ENCODE results near the gene DRAXIN.

The DRAXIN gene

DNA sequence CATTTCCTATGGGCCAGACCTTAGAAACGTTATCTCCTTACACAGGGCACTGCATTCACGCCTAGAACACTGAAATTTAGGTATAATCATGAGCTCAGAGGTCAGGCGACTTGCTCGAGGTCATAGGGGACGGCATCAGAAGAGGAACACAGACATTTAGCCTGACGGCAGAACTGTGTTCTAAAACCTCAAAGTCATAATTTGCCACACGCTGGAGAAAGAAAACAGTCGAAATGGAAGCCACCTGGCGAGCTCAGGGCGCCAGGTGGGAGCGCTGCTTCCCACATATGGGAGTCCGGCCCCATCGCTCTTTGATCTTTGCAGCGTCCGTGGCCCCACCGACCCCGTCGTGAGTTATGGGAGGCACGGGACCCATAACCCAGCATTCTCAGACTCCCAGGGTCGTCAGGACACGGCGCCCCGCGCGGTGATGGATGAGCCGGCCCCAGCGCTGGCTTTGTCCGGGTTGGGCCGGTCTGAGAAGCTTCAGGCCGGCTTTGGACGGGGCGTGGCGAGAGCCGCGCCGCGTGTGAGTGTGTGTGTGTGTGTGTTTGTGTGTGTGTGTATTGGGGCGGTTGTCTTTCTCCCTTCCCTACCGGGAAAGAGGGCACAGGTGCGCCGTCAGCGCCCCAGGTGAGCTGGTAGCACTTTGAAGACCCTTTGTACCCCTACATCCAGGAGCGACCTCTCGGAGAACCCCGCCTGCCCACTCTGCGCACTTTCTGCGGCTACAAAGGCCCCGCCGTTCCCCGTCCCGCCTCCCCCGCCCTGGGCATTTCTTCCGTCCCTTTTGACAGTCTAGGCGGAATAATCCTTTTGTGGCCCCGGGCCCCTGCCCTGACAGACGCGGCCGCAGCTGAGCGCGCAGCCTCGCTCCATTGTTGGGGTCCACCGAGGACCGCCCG lies 861 bp upstream of the DRAXIN start:
- no peak for DNase-seq

DNA sequence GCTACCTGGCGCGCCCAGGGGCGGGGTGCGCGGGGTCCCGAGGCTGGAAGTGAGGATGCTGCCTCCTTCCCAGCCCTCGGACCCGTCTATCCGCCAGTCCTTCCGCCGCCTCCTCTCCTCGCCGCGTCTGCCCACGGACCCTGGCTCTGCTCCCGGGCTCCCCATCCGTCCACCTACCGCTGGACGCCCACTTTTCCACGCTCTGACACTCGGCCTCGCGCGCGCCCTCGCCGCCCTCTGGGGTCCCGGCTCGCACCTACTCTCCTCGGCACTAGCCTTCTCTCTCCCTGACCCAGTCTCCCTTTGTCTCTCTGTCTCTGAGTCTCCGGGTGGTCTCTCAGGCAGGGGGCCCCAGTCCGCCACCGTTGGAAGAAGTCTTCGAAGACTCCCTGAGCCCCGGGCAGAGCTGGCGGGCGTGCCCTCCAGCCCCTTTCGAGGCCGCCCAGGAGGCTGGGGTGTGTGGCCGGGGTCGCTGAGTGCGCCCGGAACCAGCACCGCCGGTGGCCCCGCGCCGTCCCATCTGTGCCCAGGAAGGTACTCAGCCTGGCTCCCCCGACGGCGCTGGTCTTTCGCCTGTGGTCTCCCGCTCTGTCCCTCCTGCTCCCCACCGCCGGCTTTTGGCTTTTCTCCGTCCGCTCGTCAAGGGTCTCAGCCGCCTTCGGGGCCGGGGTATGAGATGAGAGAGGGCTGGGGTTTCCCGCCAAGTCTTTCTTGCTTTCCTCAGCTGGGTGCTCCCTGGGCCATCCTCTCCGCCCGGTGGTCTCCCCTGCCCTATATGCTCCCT lies 610 bp downstream of the DRAXIN start:
- no peak for DNase-seq

DNA sequence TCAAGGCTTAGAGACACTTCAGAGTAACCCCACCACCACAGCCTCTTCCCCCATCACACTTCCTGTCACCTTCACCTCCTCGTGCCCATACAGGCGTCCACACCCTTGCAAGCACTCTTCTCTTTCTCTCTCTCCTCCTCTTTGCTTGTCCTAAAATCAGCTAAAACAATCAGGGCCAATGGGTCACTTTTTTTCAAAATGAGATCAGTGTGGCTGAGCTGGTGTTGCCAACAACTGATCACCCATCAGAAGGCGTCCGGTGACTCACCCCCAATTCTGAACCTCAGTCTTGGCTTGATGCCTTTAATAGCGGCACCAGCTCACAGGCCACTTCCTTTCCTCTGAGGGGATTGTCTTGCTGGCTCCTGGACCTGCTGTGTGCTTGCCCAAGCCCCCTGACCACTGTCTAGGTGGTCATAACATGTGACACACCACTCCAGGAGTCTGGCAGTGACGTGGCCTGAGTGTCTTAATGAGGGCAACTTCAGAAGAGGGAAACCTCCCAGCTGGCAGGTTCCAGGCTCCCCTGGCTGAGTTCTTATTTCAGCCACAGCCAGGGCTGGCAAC lies 1.6 kb downstream of the DRAXIN start:
- DNase-seq = peak; percentile 72

DNA sequence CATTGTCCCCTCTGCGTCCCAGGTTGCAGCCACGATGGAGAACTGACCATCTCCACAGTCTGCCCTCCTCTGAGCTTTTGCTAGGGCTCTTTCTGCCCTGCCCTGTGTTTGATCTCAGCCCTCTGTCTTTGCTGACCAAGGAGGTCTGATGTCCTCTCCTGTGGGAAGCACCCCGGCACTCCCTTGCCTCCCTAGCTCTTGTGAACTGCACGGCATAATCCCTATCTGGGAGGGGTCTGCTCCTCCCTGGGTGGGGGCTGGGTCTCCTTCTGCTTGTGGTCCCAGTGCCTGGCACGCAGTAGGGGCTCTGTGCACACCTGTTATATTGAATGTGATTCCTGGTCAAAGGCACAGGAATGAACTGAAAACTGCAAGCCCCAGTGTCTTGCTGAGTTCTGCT lies 2.4 kb downstream of the DRAXIN start:
- DNase-seq = no peak

DNA sequence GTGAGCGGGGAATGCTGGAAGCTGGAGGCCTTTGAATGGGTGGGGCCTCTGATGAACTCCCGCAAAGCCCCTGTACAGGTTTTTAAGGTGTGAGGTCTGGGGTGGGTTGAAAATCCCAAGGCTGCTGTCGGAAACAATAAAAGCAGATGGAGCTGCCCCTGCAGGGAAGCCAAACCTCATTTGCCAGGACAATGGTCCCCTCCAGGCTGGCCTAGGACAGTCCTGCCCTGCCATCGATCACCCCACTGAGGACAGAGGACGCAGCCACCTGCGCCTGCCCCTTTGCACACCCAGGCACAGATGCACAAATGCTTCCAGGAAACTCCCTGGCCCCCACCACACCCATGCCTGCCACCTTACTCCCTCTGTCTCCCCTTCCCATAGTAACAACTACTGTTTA lies 4.4 kb downstream of the DRAXIN start:
- no peak for DNase-seq

DNA sequence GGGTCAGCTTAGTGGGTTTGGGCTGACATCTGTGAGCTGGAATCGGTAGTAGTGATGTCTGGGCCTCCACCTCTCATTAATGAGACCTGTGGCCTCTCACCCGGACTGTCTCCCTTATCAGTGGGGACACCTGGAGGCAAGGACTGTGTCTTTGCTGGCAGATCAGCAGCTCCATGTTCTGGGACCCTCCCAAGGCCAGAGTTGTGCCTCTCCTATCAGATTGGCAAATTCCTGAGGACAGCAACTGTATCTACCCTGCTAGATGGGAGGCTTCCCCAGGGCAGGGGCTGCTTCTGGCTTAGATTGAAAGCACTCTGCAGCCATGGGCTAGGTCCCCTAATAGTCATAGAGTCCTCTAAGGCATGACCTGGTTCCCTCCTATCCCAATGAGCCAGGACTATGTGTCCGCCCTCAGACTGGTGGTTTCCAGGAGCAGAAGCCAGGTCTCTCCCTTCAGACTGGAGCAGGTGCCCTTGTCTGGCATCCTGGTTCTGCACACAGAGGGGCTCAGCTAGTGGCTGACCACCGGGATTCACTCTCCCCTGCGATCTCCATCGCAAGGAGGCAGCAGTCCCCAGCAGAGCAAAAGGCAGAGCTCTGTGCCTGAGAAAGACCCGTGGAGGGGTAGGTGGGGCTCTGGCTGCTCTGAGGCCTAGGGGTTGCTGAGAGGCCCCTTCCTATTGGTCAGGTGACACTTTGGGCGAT lies 5.8 kb downstream of the DRAXIN start:
- DNase-seq = no peak

DNA sequence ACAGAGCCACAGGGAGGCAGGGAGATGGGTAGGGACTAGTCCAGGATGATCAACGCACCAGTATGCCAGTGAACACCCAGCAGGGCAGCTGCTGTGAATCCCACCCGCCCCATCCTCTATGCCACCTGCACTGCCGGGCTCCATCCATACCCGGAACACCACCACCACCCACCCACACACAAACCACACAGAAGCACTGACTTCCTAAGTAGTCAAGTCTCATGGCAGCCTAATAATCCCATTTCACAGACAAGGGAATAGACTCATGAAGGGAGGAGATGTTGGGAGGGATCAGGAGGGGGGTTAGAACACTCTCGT lies 6.3 kb downstream of the DRAXIN start:
- no peak for DNase-seq

DNA sequence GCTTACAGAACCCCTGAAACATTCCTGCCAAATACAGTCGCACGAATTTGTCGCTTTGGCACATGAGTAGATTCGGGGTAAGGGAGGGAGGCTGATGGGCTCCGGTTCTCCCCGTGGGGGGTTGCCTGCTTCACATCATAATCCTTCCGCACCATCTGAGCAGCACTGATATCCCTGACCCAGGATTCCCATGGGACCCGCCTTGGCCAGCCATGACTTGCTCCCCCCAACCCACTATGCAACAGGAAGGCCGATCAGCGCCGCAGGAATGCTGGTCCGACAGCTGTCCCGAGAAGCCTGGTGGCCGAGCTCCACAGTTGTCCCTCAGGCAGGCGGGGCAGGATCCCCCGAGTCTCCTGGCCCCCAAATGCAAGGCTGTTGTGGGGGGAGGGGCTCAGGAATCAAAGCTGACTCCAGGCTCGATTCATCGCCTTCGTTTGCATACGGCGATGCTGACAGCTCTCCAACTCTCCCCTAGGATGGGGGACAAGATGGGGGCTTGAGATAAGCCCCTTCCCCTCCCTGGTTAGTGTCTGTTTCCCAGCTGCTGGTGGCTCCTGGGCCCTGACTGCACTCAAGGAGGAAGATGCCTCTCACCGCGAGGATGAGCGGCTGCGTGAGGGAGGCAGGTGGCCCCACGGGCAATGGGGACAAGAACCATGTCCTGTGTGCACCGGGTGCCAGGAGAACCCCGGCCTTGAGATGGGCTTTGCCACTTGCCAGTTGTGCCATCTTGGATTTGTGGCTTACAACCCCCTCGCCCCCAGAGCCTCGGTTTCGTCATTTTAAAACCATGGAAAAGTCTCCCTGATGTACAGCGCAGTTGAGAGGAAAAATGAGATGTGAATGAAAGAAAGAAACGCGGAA lies 9.3 kb downstream of the DRAXIN start:
- no peak for DNase-seq

DNA sequence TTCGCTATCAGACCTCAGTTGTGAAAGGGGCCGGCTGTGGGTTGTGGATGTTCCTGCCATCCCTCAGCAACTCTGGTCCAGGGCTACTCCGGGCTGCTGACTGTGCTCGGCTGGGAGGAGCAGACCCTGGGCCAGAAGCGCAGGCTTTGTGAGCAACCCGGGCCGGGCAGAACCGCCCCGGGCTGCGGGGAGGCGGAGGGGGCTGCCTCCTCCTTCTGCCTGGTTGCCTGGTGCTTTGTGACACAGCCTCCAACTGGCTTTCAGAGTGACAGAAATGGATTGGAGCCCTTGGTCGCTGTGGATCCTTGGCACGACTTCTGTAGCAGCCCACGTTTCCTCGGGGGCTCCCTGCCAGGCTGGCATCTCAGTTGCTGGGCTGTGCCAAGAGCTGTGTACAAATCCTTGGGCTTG lies 10.0 kb downstream of the DRAXIN start:
- DNase-seq = no peak

DNA sequence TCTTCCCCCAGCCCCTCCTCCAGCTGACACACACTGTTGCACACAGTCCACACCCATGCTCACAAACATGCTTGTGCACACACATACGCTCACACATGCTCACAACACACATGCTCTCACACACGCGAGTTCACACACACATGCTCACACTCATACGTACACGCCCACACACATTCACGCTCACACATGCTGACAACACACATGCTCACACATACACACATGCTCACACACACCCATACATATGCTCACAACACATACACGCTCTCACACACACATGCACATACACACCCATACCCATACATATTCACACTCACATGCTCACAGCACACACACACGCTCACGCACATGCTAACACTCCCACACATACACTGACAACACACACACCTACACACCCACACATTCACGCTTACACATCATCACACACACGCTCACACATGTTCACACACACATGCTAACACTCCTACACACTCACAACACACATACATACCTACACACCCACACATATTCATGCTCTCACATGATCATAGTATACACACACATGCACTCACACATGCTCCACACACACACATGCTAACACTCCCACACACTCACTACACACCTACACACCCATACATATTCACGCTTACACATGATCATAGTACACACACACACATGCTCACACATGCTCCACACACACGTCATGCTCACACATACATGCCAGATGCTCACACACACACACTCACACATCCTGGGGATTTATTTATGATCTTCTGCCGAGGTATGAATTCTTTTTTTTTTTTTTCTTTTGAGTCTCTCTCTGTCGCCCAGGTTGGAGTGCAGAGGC lies 10.7 kb downstream of the DRAXIN start:
- DNase-seq = no peak

DNA sequence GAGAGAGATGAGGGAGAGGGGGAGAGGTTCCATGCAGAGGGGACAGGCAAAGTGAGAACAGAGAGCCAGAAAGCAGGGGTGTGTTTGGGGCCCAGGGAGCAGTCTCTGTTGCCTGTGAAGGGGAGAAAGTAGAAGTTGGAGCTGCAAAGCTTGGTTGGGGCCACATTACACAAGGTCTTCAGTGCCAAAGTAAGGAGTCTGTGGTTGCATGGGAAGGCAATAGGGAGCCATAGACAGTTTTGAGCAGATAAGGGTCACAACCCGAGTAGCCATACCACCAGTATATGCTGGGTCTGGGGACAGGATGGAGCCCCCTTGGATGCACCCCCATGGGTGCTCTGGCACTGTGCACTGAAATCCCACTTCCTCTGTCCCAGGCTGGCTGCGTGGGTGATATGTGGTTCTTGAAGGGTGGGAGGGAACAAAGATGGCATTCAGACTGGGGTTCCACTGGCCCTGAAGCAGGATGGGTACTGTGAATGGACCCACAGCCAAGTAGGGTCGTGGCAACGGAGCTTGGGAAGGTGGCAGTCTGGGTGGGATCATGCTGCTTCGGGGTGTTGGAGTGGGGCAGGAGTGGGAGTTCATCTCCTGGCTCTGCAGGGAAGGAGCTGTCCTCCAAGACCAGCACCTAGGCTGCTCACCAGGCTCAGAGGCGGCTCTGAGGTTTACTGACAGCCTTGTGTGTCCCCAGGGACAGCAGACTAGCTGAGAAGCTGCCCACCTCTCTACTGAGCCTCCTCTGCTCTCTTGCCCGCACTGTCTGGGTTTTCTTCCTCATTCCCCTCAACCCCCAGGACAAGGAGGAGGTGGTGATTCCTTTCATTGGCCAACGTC lies 12.1 kb downstream of the DRAXIN start:
- no peak for DNase-seq

DNA sequence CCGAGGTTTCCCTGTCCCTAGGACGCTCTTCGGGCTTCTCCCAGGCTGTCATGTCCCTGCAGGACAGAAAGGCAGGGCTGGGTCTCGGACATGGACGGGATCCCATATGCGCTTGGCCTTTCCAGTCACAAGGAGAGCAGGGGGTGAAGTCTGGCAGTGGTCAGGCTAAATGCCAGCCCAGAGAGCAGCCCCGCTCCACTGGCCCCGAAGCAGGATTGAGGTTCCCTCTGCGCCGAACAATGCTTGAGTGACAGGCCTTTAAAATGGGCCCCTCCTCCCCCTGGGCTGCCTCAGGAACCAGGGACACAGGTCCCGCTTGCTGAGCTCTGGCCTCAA lies 12.7 kb downstream of the DRAXIN start:
- no peak for DNase-seq

DNA sequence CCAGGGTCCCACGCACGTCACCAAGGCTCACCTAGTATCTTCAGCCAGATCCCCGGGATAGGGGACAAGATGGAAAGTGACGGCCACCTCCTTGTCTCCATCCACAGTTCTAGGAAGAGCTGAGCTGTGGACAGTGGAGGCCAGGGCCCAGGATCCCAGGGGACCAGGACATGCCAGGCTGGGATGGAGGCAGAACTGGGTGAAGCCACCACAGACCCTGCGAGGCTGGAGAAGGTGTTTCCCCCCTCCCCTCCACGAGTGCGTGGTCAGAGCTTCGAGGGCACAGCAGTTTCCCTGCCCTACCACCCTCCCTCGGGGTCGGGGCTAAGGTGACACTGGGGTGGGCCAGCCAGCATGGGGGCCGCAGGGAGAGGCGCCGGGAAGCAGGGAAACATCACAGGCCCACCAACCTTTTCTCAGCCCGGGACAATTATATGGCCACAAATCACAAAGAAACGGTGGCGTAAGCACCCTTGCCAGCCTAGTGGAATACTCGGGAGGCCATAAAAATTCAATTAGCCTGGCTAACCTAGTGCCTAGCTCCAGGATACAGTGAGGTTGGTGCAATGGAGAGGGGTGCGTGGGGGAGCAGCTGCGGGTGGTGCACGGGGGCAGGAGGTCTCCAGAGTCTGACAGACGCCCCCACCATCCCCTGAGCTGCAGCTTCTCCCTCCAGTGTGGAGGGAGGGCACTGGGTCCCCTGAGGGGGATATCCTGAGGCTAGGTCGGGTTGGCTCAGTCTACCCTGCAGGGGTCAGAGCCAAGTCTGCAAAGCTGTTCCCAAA lies 13.4 kb downstream of the DRAXIN start:
- no peak for DNase-seq

DNA sequence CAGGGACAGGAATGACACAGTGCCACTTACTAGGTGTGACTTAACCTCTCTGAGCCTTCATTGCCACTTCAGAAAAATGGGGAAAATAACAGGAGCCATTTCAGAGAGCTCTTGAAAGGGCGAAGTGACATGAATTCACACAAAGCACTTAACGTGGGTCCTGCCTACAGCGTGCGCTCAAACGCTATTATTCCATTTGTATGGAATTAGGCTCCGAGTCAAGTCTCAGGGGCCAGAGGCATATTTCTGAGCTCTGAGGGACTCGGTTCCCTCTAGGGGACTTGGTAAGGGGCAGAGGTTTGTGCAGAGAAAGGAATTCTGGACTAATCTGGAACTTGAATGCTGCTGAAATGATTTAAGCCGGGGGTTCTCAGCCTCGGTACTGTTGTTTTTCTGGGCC lies 14.1 kb downstream of the DRAXIN start:
- no peak for DNase-seq

DNA sequence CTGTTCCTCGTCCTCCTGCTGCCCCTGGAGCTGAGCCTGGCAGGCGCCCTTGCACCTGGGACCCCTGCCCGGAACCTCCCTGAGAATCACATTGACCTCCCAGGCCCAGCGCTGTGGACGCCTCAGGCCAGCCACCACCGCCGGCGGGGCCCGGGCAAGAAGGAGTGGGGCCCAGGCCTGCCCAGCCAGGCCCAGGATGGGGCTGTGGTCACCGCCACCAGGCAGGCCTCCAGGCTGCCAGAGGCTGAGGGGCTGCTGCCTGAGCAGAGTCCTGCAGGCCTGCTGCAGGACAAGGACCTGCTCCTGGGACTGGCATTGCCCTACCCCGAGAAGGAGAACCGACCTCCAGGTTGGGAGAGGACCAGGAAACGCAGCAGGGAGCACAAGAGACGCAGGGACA lies 14.8 kb downstream of the DRAXIN start:
- DNase-seq = no peak

DNA sequence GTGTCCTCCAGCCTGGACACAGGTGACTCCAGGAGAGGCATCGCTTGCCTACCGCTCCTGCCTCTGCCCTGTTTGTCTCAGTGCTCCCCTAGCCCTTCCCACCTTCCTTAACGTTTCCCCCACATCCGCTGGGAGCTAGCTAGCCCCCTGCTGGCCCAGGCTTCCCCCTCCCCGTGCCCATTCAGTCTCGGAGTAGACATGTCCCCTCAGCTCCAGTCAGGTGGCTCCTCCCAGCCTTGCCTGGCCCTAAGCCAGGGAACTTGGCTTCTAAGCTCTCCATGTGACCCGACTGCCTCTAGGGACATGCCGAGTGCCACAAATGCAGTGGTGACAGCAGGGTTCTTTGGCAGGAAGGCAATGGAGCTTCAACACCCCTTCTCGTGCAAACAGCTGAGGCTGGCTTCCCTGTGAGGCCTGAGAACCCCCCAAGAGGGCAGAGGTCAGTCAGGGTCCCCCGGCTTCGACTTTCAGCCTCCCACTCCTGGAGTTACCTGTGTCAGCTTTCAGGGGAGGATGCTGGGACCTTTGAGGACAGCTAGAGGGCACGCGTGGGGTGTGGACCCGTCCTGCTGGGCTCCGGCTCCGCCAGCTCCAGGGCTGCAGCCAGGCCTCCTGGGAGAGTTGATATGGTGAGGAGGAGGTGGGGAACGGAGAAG lies 16.2 kb downstream of the DRAXIN start:
- DNase-seq = no peak

DNA sequence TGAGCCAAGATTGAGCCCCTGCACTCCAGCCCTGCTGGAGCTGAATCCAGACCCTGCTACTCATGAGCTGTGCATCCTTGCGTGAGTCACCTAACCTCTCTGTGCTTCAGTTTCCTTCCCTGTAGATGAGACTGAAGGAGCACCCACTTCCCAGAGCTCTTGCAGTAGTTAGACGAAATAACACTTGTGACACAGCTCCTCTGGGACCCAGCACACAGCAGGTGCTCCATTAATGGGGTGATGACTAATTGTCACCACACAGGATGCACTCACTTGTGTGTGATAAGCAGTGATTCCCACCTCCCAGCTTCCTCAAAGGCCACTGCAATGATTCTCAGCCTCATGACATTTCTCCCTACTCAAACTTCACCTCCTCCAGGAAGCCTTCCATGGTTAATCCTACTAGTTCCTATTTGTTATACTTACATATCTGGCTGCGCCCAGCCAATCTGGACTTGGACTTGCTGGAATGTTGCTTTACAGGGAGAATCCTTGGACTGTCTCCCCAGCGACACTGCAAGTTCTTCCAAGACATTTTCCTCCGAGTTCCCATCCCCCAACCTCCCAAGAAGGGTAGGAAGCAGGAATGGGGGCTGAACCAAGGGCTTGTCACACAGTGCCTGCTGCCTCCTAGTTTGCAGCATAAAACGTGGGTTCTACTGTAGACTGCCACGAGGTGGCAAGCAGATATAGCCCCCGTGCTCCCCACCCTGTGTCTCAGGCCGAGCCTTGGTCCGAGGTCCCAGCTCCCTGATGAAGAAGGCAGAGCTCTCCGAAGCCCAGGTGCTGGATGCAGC lies 17.2 kb downstream of the DRAXIN start:
- no peak for DNase-seq

DNA sequence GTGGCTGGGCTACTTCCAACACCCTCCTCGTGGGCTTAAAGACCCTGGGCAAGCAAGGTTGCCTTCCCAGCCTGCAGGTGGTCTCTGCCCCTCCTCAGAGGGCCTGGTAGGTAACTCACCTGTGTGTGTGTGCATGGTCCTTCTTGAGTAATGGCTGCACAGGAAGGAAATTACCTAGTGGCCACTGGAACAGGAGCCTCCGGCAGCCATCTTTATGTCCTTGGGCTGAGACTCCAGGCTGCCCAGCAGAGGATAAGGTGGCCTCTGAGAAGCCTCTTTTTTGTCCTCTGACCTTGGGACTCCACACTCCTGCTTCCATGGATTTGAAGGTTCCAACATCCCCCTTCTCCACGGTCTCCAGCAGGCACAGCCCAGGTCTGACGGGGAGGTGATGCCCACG lies 20.0 kb downstream of the DRAXIN start:
- no peak for DNase-seq

All from fibroblast of skin of right quadriceps (primary cell).